Progenitor cell of endocrine pancreas (in vitro differentiated cells): Measurements from ENCODE around the gene HTR2B. TPM values are rescaled to one million over a fixed set of nuclear protein-coding genes. Genes with fewer than 3 reads are reported as not detected.

Experiments
- DNase-seq: peaks from one replicate; pipeline ENCODE4 v3.0.0; 2021; ENCODE audit warnings: low spot score; ENCODE audit not compliant: unreplicated experiment
- H3K27ac Mint-ChIP-seq: 2 replicates; pipeline ENCODE4 v1.8.0; 2021; ENCODE audit warnings: mild to moderate bottlenecking, moderate library complexity, mixed read lengths
- H3K27me3 Mint-ChIP-seq: 2 replicates; pipeline ENCODE4 v1.8.0; 2021; ENCODE audit warnings: mixed read lengths
- H3K36me3 Mint-ChIP-seq: 2 replicates; pipeline ENCODE4 v1.8.0; 2022; ENCODE audit warnings: mixed read lengths; ENCODE audit not compliant: insufficient read depth
- H3K4me1 Mint-ChIP-seq: 2 replicates; pipeline ENCODE4 v1.8.0; 2021; ENCODE audit warnings: low read depth, mixed read lengths
- H3K4me3 Mint-ChIP-seq: 2 replicates; pipeline ENCODE4 v1.8.0; 2021; ENCODE audit warnings: low read depth, mild to moderate bottlenecking, moderate library complexity, mixed read lengths
- H3K9me3 Mint-ChIP-seq: 2 replicates; pipeline ENCODE4 v1.8.0; 2021; ENCODE audit warnings: low read depth, mixed read lengths
- CTCF ChIP-seq: fragments of 200-600 bp; sonication (generic); IDR thresholded peaks from one replicate; pipeline ENCODE4 v1.5.0; 2021; ENCODE audit warnings: antibody characterized with exemption, mild to moderate bottlenecking; ENCODE audit not compliant: unreplicated experiment
- total RNA-seq: library from RNA; stranded (reverse); gene quantifications from 2 replicates; pipeline ENCODE4 v1.2.1, GENCODE V29; 2021

The HTR2B gene
- total RNA-seq, 1 donor from 2014 or later: not detected

- no peak for TF ChIP-seq CTCF
- Mint-ChIP-seq H3K4me1 (peaks cover 21% of the 10 kb centered on the region), H3K27ac (no peak overlapping the region)
Measured at GRCh38 chr2:231127936-231128335, 3.1 kb upstream of the HTR2B start.

GRCh38 chr2:231127480-231127879, 2.6 kb upstream of the HTR2B start:
- peaks cover 2% of the 10 kb centered on the region for H3K36me3 Mint-ChIP-seq
- TF ChIP-seq CTCF: no peak
- no peaks in the 10 kb centered on the region for H3K27me3 Mint-ChIP-seq
- H3K4me3 Mint-ChIP-seq: no peak overlapping the region
- H3K27ac Mint-ChIP-seq: no peak overlapping the region
- no peak for DNase-seq
- H3K9me3 Mint-ChIP-seq: no peaks in the 10 kb centered on the region
- peaks cover 21% of the 10 kb centered on the region for H3K4me1 Mint-ChIP-seq

More at GRCh38 chr2:231127936-231128335, 3.1 kb upstream of the HTR2B start:
- H3K36me3 Mint-ChIP-seq: peaks cover 2% of the 10 kb centered on the region
- no peak for DNase-seq
- no peaks in the 10 kb centered on the region for H3K9me3 Mint-ChIP-seq
- H3K27me3 Mint-ChIP-seq: no peaks in the 10 kb centered on the region
- no peak overlapping the region for H3K4me3 Mint-ChIP-seq

- Mint-ChIP-seq H3K4me3 (no peak overlapping the region), H3K36me3 (peaks cover 2% of the 10 kb centered on the region), H3K27me3 (no peaks in the 10 kb centered on the region), H3K9me3 (no peaks in the 10 kb centered on the region), H3K27ac (no peak overlapping the region), H3K4me1 (peaks cover 21% of the 10 kb centered on the region)
- TF ChIP-seq CTCF: no peak
- no peak for DNase-seq
Measured at GRCh38 chr2:231126123-231126522, 1.3 kb upstream of the HTR2B start.

GRCh38 chr2:231123362-231123898, 1.4 kb downstream of the HTR2B start:
- H3K36me3 Mint-ChIP-seq: peaks cover 4% of the 10 kb centered on the region
- peaks cover 17% of the 10 kb centered on the region for H3K4me1 Mint-ChIP-seq
- DNase-seq: no peak
- no peak overlapping the region for H3K4me3 Mint-ChIP-seq
- no peak overlapping the region for H3K27ac Mint-ChIP-seq
- TF ChIP-seq CTCF: no peak
- H3K9me3 Mint-ChIP-seq: no peaks in the 10 kb centered on the region
- H3K27me3 Mint-ChIP-seq: no peaks in the 10 kb centered on the region

GRCh38 chr2:231118614-231118942, 6.3 kb downstream of the HTR2B start:
- Mint-ChIP-seq H3K36me3 (peaks cover 2% of the 10 kb centered on the region), H3K27me3 (no peaks in the 10 kb centered on the region), H3K4me1 (peaks cover 5% of the 10 kb centered on the region), H3K27ac (no peak overlapping the region), H3K9me3 (no peaks in the 10 kb centered on the region), H3K4me3 (no peak overlapping the region)
- no peak for TF ChIP-seq CTCF
- no peak for DNase-seq
